ENCODE measurements around the gene DDX54.
A peak's percentile ranks its signal among the peaks of the same experiment; 100 is the strongest.
"Not testable (repeated sequence)": the region's sequence is repeated elsewhere in the genome, so short reads cannot be mapped to it uniquely, and the experiment has no call there.

Gene DDX54

DNA sequence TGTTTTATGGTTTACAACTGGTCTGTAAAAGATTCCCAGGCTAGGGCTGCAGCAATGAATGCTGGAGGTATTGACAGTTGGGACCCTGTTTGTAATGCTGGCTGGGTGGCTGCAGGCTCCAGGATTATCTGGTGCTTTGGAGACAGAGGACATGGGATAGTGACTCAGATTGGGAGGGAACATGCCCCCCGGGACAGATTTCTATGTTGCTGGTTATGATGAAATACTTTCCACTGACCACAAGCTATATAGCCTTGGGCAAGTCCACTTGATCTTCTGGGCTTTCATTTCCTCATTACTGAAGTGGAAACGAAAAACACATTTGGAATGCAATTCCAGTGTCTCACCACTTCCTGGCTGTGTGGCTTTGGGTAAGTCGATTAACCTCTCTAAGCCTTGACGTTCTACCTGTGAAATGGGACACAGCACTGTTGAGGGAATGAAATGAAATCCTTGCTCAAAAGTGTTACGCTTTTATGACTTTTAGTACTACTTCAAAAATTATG lies 29.7 kb upstream of the DDX54 start:
- no peak for DNase-seq

- DNase-seq, result no peak
Measured at GRCh38 chr12:113211160-113211559, 25.9 kb upstream of the DDX54 start.

- no peak for DNase-seq
Measured at GRCh38 chr12:113208041-113208934, 23.0 kb upstream of the DDX54 start.

- DNase-seq, result no peak
Measured at GRCh38 chr12:113207613-113208040, 22.3 kb upstream of the DDX54 start.

- DNase-seq, result not testable (repeated sequence)
Measured at GRCh38 chr12:113206802-113207201, 21.5 kb upstream of the DDX54 start.

- DNase-seq, result no peak
Measured at GRCh38 chr12:113204804-113205203, 19.5 kb upstream of the DDX54 start.

GRCh38 chr12:113203852-113204760 lies 18.8 kb upstream of the DDX54 start:
- DNase-seq, result no peak

GRCh38 chr12:113202300-113203075 lies 17.2 kb upstream of the DDX54 start:
- no peak for DNase-seq

DNA sequence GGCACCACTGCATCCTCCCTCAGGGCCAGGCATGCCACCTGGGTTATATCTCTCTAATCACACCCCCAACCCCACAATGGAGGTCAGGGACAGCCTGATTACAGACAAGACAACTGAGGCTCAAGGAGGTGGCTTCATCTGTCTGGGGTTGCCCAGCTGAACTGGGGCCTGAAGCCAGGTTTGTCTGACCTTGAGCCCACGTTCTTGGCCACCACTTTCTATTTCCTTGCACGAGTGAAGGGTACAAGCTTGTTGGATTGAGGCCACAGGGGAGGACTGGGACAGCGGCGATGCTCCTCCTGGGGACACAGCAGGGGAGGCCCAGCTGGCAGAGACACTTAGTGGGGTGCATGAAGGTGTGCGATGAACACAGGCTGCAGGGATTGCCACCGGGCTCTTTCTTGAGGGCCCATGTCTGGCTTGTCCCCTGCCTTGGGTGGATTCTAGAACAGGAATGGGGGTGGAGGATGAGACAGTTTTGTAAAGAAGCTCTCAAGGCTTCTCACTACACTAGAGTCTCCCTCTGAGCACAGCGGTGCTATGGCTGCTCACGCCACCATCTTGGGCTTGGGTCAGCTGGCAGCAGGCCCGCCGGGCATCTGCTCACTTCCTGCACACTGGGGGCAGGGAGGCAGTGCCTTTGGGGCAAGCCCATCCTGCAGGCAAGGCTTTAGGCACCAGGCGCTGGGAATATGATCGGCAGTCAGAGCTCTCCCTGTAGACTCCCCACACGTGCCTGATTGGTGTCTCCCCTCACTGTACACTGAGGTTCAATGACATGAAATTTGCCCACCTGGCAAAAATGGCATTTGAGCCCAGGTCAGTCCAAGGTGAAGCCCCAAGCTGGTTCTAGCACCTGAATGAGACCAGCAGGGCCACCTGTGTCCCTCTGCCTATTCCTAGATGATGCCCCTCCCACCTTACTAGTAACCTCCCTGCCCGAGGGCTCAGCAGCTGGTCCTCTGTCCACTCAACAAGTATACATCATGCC lies 16.2 kb upstream of the DDX54 start:
- no peak for DNase-seq

GRCh38 chr12:113200021-113200797 lies 14.9 kb upstream of the DDX54 start:
- no peak for DNase-seq

DNA sequence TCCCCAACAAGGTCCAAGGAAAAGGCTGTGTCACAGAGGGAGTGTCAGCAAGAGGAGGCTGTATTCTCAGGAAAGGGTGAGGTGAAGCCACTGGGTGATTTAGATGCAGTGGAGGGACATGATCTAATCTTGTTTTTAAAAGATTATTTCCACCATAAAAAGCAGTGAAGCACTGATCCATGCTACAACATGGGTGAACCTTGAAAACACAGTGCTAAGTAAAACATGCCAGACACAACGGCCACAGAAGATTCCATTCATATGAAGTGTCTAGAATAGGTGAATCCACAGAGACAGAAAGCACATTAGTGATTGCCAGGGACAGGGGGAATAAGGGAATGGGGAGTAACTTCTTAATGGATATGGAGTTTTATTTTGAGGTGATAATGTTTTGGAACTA lies 13.0 kb upstream of the DDX54 start:
- no peak for DNase-seq

GRCh38 chr12:113197518-113198077 lies 12.3 kb upstream of the DDX54 start:
- no peak for DNase-seq

GRCh38 chr12:113196990-113197389 lies 11.7 kb upstream of the DDX54 start:
- peak; percentile 32 to 45 for DNase-seq

- DNase-seq, result no peak
Measured at GRCh38 chr12:113196582-113196981, 11.3 kb upstream of the DDX54 start.

GRCh38 chr12:113195598-113195997 lies 10.3 kb upstream of the DDX54 start:
- no peak for DNase-seq

GRCh38 chr12:113194971-113195391 lies 9.7 kb upstream of the DDX54 start:
- no peak for DNase-seq

DNA sequence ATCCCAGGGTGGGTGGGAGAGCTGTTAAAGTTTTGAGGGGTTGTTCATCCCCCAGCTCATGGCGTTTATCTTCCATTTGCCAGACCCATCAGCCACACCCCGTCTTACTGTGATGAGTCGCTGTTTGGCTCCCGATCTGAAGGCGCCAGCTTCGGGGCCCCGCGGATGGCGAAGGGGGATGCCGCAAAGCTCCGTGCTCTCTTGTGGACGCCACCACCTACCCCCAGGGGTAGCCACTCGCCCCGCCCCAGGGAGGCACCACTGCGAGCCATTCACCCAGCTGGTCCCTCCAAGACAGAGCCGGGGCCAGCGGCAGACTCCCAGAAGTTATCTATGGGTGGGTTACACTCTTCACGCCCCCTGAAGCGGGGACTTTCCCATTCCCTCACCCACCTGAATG lies 5.9 kb upstream of the DDX54 start:
- DNase-seq, result no peak

- DNase-seq, result no peak
Measured at GRCh38 chr12:113190761-113191160, 5.5 kb upstream of the DDX54 start.

- DNase-seq, result no peak
Measured at GRCh38 chr12:113189361-113189760, 4.1 kb upstream of the DDX54 start.

DNA sequence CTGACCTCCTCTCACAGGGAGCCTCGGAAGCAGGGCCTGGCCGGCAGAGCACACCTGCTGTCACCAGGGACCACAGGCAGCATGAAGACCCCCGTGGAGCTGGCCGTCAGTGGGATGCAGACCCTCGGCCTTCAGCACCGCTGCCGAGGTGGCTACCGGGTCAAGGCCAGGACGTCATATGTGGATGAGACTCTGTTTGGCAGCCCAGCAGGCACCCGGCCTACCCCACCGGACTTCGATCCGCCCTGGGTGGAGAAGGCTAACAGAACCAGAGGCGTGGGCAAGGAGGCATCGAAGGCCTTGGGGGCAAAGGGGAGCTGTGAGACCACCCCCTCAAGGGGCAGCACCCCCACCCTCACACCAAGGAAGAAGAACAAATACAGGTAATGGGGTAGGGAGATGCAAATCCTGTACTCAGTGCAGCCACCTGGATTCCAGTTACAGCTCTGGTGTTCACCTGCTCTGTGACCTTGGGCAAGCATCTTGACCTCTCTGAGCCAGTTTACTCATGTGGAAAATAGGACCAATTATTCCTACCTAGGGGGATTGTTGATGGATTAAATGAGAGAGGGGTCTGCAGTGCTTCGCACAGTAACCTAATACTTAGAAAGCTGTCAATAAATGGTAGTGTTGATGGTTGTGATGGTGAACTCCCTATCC lies 1.5 kb upstream of the DDX54 start:
- no peak for DNase-seq

Measured in activated CD4-positive, alpha-beta T cell treated with anti-CD3 and anti-CD28 coated beads, Interleukin-2, amount 50 U/mL, for 4 hours (primary cell).